ENCODE data around the gene DDA1.

DDA1 gene

DNA sequence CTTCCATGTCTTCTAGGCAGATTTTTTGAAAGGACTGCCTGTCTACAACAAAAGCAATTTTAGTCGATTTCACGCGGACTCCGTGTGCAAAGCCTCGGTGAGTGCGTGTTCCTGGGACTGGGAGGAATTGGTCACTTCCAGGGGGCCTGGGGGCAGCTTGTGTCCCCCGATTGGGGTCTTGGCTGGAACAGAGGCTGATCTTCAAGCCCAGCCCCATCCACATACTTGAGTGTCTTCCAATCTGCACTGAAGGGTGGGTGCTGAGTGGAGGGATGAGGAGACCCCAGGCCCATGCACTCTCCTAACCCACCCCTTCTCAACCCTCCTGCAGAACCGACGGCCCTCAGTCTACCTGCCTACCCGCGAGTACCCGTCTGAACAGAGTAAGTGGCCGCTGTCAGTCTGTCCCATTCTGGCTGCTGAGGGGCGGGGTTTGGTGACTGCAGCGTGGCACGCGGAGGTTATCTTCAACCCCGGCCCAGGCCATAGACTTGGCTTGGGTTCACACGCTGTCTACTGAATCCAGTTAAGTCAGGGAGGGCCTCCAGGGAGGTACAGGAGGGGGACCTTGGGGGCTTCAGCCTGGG is 4.7 kb downstream of the DDA1 start:
- ChIA-PET CTCF (no interaction called here), POLR2A (no interaction called here)
- no peak for DNase-seq (ENCODE audit: low read depth, low spot score)
- TF ChIP-seq CTCF (IDR thresholded peaks at IDR 0.05; ENCODE audit: insufficient read depth, low read length, missing control alignments): no peak
- no peak overlapping the region for H3K4me3 ChIP-seq (ENCODE audit: low read depth, low read length)

- DNase-seq (ENCODE audit: low read depth, low spot score): no peak
- CTCF ChIA-PET: no interaction called here
- POLR2A ChIA-PET: no interaction called here
- no peak overlapping the region for H3K4me3 ChIP-seq (ENCODE audit: low read depth, low read length)
- TF ChIP-seq CTCF (IDR thresholded peaks at IDR 0.05; ENCODE audit: insufficient read depth, low read length, missing control alignments): no peak
Measured at GRCh38 chr19:17318966-17319365, 9.6 kb downstream of the DDA1 start.

GRCh38 chr19:17319473-17320238 is 10.3 kb downstream of the DDA1 start:
- ChIA-PET CTCF (no interaction called here), POLR2A (no interaction called here)
- no peak for TF ChIP-seq CTCF (IDR thresholded peaks at IDR 0.05; ENCODE audit: insufficient read depth, low read length, missing control alignments)
- DNase-seq (ENCODE audit: low read depth, low spot score): no peak
- H3K4me3 ChIP-seq (ENCODE audit: low read depth, low read length): no peak overlapping the region

- DNase-seq (ENCODE audit: low read depth, low spot score): no peak
- CTCF ChIA-PET: no interaction called here
- POLR2A ChIA-PET: no interaction called here
Measured at GRCh38 chr19:17320435-17320834, 11.1 kb downstream of the DDA1 start.

DNA sequence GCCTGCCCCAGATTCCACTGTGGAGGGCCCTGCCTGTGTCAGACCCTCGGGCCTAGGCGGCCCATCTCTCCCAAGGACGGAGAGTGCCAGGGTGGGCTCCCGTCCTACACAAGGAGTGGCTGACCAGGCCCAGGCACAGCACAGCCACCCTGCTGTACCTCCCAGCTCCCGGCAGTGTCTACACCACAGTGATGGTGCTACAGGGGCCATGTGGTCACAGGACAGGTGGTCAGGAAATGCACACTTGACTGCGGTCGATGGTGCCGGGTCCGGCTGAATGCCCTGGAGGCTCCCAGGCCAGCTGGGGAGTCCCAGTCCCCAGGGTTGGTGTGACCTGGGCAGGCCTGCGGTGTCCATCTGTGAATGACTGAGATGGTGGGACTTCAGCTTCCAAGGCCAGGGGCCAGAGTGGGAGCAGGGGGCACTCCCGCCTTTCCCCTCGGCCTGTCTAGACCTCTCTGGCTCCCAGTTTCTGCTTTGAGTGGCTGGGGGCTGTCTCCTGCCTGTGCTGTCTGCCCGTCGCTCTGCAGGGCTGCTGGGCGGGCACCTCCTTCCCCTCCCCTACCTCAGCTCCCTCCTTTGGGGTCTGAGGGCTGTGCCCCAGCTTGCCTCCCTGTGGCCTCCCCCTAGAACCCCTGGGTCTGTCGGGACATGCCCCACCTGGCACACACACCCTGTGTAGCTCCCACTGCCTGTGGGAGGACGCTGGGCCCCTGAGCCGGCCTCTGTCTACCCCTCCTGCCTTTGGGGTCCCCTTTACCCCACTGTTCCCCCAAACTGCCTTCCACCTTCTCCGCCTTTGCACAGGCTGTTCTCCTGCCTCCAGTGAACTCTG is 12.5 kb downstream of the DDA1 start:
- no peak for DNase-seq (ENCODE audit: low read depth, low spot score)
- H3K4me3 ChIP-seq (ENCODE audit: low read depth, low read length): no peak overlapping the region
- TF ChIP-seq CTCF (IDR thresholded peaks at IDR 0.05; ENCODE audit: insufficient read depth, low read length, missing control alignments): no peak
- CTCF ChIA-PET: interaction anchor here (1.0 kb wide), 1 partner anchor 24 kb away, joined by 3 read pairs; no protein-coding TSS in a partner anchor
- POLR2A ChIA-PET: interaction anchor here (0.7 to 0.9 kb wide), 2 partner anchors 9 to 13 kb away, joined by 3 to 5 read pairs; partner anchors contain the start of gene DDA1

More at GRCh38 chr19:17320435-17320834, 11.1 kb downstream of the DDA1 start:
- no peak for TF ChIP-seq CTCF (IDR thresholded peaks at IDR 0.05; ENCODE audit: insufficient read depth, low read length, missing control alignments)
- H3K4me3 ChIP-seq (ENCODE audit: low read depth, low read length): no peak overlapping the region

DNA sequence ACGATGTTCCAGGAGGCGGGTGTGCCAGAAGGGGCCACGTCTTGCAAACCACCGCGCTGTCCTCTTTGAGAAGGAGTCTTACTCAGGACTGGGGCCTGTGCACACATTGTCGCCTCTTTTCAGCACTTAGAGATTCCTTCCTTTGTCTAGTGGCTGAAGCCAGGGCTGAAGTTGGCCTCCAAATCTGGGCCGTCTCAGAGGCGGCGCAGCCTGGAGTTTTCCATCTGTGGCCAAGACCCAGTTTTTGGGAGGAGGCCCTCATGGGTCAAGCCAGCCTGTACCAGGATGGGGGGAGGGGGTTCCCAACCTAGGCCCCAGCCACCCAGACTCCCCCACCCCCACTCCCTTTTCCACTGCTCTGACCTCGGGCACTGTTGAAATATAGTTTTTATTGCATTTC is 13.5 kb downstream of the DDA1 start:
- POLR2A ChIA-PET: interaction anchor here (0.7 kb wide), 1 partner anchor 16 kb away, joined by 3 read pairs; no protein-coding TSS in a partner anchor
- CTCF ChIA-PET: interaction anchor here (1.2 kb wide), 1 partner anchor 11 kb away, joined by 3 read pairs; no protein-coding TSS in a partner anchor
- H3K4me3 ChIP-seq (ENCODE audit: low read depth, low read length): no peak overlapping the region
- no peak for DNase-seq (ENCODE audit: low read depth, low spot score)
- no peak for TF ChIP-seq CTCF (IDR thresholded peaks at IDR 0.05; ENCODE audit: insufficient read depth, low read length, missing control alignments)
